B cell (primary cell): ENCODE results near the gene MCM7. TPM values are rescaled to one million over a fixed set of nuclear protein-coding genes. Genes with fewer than 3 reads are reported as not detected.

Experiments used
- ATAC-seq: fragments of 200-7000 bp; cut with Tn5 transposase; one replicate; pipeline ENCODE4 v1.10.0; 2021; ENCODE audit warnings: low read depth, mild to moderate bottlenecking, moderate number of reproducible peaks, moderate library complexity
- CTCF ChIA-PET: fragments of 350-600 bp; sonication (Branson Sonifier 250); formaldehyde crosslinking; loops from one replicate; lab custom pipeline; 2021; ENCODE audit warnings: antibody characterized with exemption, inconsistent platforms; lab: Charles Lee
- POLR2A ChIA-PET: fragments of 350-600 bp; sonication (Branson Sonifier 250); formaldehyde crosslinking; loops from one replicate; lab custom pipeline; 2021; ENCODE audit warnings: antibody characterized with exemption; lab: Charles Lee
- DNase-seq: peaks from one replicate; pipeline ENCODE4 v3.0.0; 2013
- H2AFZ ChIP-seq: 2 replicates; pipeline ENCODE4 v1.6.1; 2012; ENCODE audit warnings: mild to moderate bottlenecking, low read depth, low read length; ENCODE audit not compliant: insufficient read depth, poor library complexity, severe bottlenecking
- H3K27ac ChIP-seq, 2 donors: 1 replicate in 1 of 2; 2 replicates in 1 of 2; pipeline ENCODE4 v1.5.1; 2012 to 2013; ENCODE audit warnings: low read length in 2 of 2, mild to moderate bottlenecking in 2 of 2, moderate library complexity in 1 of 2
- H3K27me3 ChIP-seq, 4 experiments: fragments of 200-600 bp in 1 of 4; sonication (generic) in 1 of 4; replicated peaks in 1 of 4; 1 replicate in 2 of 4; 2 replicates in 2 of 4; pipeline versions ENCODE4 v1.6.1 to v1.7.0; 2013 to 2016; ENCODE audit warnings: low read length in 3 of 4, mild to moderate bottlenecking in 2 of 4, mixed read lengths in 1 of 4, moderate library complexity in 1 of 4; ENCODE audit not compliant: insufficient read depth in 4 of 4, control insufficient read depth in 3 of 4; ENCODE audit errors: control extremely low read depth in 1 of 4
- H3K36me3 ChIP-seq, 2 experiments: replicated peaks in 1 of 2; 1 replicate in 1 of 2; 2 replicates in 1 of 2; pipeline versions ENCODE4 v1.6.1 to v1.7.1; 2013; ENCODE audit warnings: low read length in 1 of 2; ENCODE audit not compliant: insufficient read depth in 2 of 2, control insufficient read depth in 1 of 2; ENCODE audit errors: control extremely low read depth in 1 of 2, extremely low read depth in 1 of 2
- H3K4me1 ChIP-seq, 2 donors: fragments of 200-600 bp in 1 of 2; sonication (generic) in 1 of 2; 1 replicate in 1 of 2; 2 replicates in 1 of 2; pipeline versions ENCODE4 v1.5.1 to v1.6.1; 2013 to 2017; ENCODE audit warnings: low read length in 2 of 2; ENCODE audit not compliant: control insufficient read depth in 2 of 2, insufficient read depth in 2 of 2
- H3K4me2 ChIP-seq: replicated peaks from 2 replicates; pipeline ENCODE3; 2012; ENCODE audit warnings: mild to moderate bottlenecking, low read depth, low read length; ENCODE audit not compliant: poor library complexity, severe bottlenecking
- H3K4me3 ChIP-seq, 5 experiments: fragments of 200-600 bp in 1 of 5; sonication (generic) in 1 of 5; 1 replicate in 3 of 5; 2 replicates in 2 of 5; pipeline versions ENCODE4 v1.5.1 to v1.7.0; 2011 to 2016; ENCODE audit warnings: low read length in 4 of 5, mild to moderate bottlenecking in 4 of 5, low read depth in 2 of 5, control low read depth in 1 of 5, moderate library complexity in 1 of 5; ENCODE audit not compliant: insufficient read depth in 1 of 5; ENCODE audit errors: control extremely low read depth in 1 of 5, extremely low read depth in 1 of 5
- H3K79me2 ChIP-seq: fragments of 200-600 bp; sonication (generic); one replicate; pipeline ENCODE4 v1.6.0; 2016; ENCODE audit warnings: low read length; ENCODE audit not compliant: control insufficient read depth, insufficient read depth
- H3K9ac ChIP-seq: fragments of 200-600 bp; sonication (generic); 2 replicates; pipeline ENCODE4 v1.6.1; 2017; ENCODE audit warnings: mild to moderate bottlenecking, low read length, moderate library complexity
- H3K9me3 ChIP-seq, 3 donors: one replicate each; pipeline versions ENCODE4 v1.6.1 to v1.7.1; 2013; ENCODE audit warnings: low read length in 2 of 3; ENCODE audit not compliant: control insufficient read depth in 2 of 3, insufficient read depth in 1 of 3; ENCODE audit errors: control extremely low read depth in 1 of 3
- H4K20me1 ChIP-seq: 2 replicates; pipeline ENCODE4 v1.6.0; 2012; ENCODE audit warnings: mild to moderate bottlenecking, low read length; ENCODE audit not compliant: insufficient read depth, control insufficient read depth, poor library complexity, severe bottlenecking
- H3K27ac Mint-ChIP-seq: one replicate; pipeline ENCODE4 v1.8.0; 2021; ENCODE audit warnings: mixed read lengths
- H3K27me3 Mint-ChIP-seq: one replicate; pipeline ENCODE4 v1.8.0; 2021; ENCODE audit warnings: mixed read lengths
- H3K4me1 Mint-ChIP-seq: one replicate; pipeline ENCODE4 v1.8.0; 2021; ENCODE audit warnings: mixed read lengths
- H3K4me3 Mint-ChIP-seq: one replicate; pipeline ENCODE4 v1.8.0; 2021; ENCODE audit warnings: mixed read lengths
- H3K9me3 Mint-ChIP-seq: one replicate; pipeline ENCODE4 v1.8.0; 2022; ENCODE audit warnings: mixed read lengths; ENCODE audit not compliant: insufficient read depth
- CTCF ChIP-seq: fragments of 200-600 bp; IDR thresholded peaks from one replicate; pipeline ENCODE4 v1.8.0; 2022; ENCODE audit warnings: antibody characterized with exemption, mild to moderate bottlenecking
- EZH2 ChIP-seq: IDR thresholded peaks from 2 replicates; pipeline ENCODE4 v1.6.1; 2012; ENCODE audit warnings: borderline replicate concordance, low read depth, mild to moderate bottlenecking, moderate library complexity, low read length; ENCODE audit not compliant: insufficient read depth, poor library complexity, severe bottlenecking
- WGBS: methylation state at CpG from one replicate; pipeline ENCODE4 v1.1.5; 2013; ENCODE audit warnings: missing lambda C conversion rate; ENCODE audit not compliant: insufficient coverage; 5-methylcytosine and 5-hydroxymethylcytosine counted together
- intact Hi-C: fragments of 100-400 bp; cut with micrococcal nuclease; formaldehyde crosslinking; loops from one replicate; pipeline ENCODE4 v1.10.0; 2022
- polyA plus RNA-seq: library from polyadenylated mRNA; depleted of rRNA; stranded (reverse); fragments of >200 nt; gene quantifications from 2 replicates; pipeline ENCODE4 v1.2.3, GENCODE V29; 2012
- total RNA-seq, 2 donors: library from RNA; stranded (reverse); fragments of 120-200 nt in 1 of 2; gene quantifications; 1 replicate in 1 of 2; 2 replicates in 1 of 2; pipeline versions ENCODE4 v1.2.3 to v1.2.4, GENCODE V29; 2013 to 2022

Gene MCM7
- total and polyA plus RNA-seq, 2 donors (not counting 1 experiment from before 2014, with no cell fraction given) = 154 to 171 TPM

GRCh38 chr7:100107125-100107737, 6.0 kb upstream of the MCM7 start:
- Mint-ChIP-seq H3K4me1 (peaks cover 7% of the 10 kb centered on the region), H3K27me3 (no peaks in the 10 kb centered on the region), H3K4me3 (no peak overlapping the region), H3K27ac (no peak overlapping the region), H3K9me3 (no peaks in the 10 kb centered on the region)
- Histone ChIP-seq H3K27ac (no peak overlapping the region), H3K4me1 (peaks cover 2 to 4% of the 10 kb centered on the region in 2 donors), H3K4me3 (no peak overlapping the region), H2AFZ (no peak overlapping the region), H3K4me2 (no peak overlapping the region), H3K36me3 (peaks cover 0 to 41% of the 10 kb centered on the region in 2 experiments), H3K27me3 (no peaks in the 10 kb centered on the region), H3K9ac (no peak overlapping the region), H3K79me2 (peaks cover 4% of the 10 kb centered on the region), H4K20me1 (no peaks in the 10 kb centered on the region), H3K9me3 (no peaks in the 10 kb centered on the region)
- TF ChIP-seq CTCF (no peak), EZH2 (no peak)
- ATAC-seq (no peak), DNase-seq (no peak)
- 93% methylated on average over 24 of the region's 25 CpGs for WGBS
- intact Hi-C loops = no loop called here
- POLR2A ChIA-PET = interaction anchor here (0.6 kb wide), 1 partner anchor 56 kb away, joined by 3 read pairs; no protein-coding TSS in a partner anchor
- CTCF ChIA-PET = no interaction called here

DNA sequence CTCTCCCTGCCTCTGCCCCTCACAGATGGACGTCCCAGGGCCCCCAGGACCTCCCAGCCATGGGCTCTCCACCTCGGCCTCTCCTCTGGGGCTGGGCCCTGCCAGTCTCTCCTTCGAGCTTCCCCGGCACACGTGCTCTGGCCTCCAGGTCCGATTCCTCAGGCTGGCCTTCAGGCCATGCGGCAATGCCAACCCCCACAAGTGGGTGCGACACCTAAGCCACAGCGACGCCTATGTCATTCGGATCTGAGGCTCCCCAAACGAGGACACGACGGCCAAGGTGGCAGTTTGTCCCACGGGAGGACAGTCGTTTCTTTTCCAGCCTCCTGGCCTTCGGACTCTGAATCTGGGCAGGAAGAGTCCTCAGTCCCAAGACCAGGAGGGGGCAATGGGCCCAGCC, 5.4 kb upstream of the MCM7 start:
- intact Hi-C loops = no loop called here
- Histone ChIP-seq H3K4me3 (no peak overlapping the region), H3K4me1 (peaks cover 4 to 9% of the 10 kb centered on the region in 2 donors), H3K27me3 (no peaks in the 10 kb centered on the region), H3K4me2 (no peak overlapping the region), H3K9ac (no peak overlapping the region), H4K20me1 (no peaks in the 10 kb centered on the region), H3K27ac (no peak overlapping the region), H3K79me2 (peaks cover 4% of the 10 kb centered on the region), H3K9me3 (no peaks in the 10 kb centered on the region), H3K36me3 (peaks cover 0 to 35% of the 10 kb centered on the region in 2 experiments), H2AFZ (no peak overlapping the region)
- Mint-ChIP-seq H3K4me1 (peaks cover 7% of the 10 kb centered on the region), H3K27me3 (no peaks in the 10 kb centered on the region), H3K27ac (no peak overlapping the region), H3K9me3 (no peaks in the 10 kb centered on the region), H3K4me3 (no peak overlapping the region)
- TF ChIP-seq CTCF = no peak
- no peak for TF ChIP-seq EZH2
- POLR2A ChIA-PET = no interaction called here
- ATAC-seq (no peak), DNase-seq (no peak)
- CTCF ChIA-PET = no interaction called here
- WGBS = 93% methylated on average over 14 of the region's 17 CpGs
